Endodermal cell (in vitro differentiated cells): ENCODE results near the gene ADGRF5. TPM values are rescaled to one million over a fixed set of nuclear protein-coding genes. Genes with fewer than 3 reads are reported as not detected.

Experiments used
- DNase-seq: peaks from one replicate; pipeline ENCODE4 v3.0.0-alpha.2; 2017
- H3K27ac ChIP-seq: 2 replicates; pipeline ENCODE4 v1.5.1; 2013; ENCODE audit warnings: mild to moderate bottlenecking, low read depth, low read length, moderate library complexity
- H3K27me3 ChIP-seq: 2 replicates; pipeline ENCODE4 v1.6.1; 2013; ENCODE audit warnings: mild to moderate bottlenecking, low read length, moderate library complexity; ENCODE audit not compliant: insufficient read depth, control insufficient read depth, poor library complexity, severe bottlenecking
- H3K36me3 ChIP-seq: 2 replicates; pipeline ENCODE4 v1.7.0; 2013; ENCODE audit warnings: mild to moderate bottlenecking, low read length, moderate library complexity; ENCODE audit not compliant: control insufficient read depth, insufficient read depth
- H3K4me1 ChIP-seq: one replicate; pipeline ENCODE4 v1.7.0; 2013; ENCODE audit warnings: low read length; ENCODE audit not compliant: control insufficient read depth, insufficient read depth
- H3K4me3 ChIP-seq: 2 replicates; pipeline ENCODE4 v1.5.1; 2013; ENCODE audit warnings: mild to moderate bottlenecking, low read length, moderate library complexity
- H3K9ac ChIP-seq: 2 replicates; pipeline ENCODE4 v1.6.1; 2013; ENCODE audit warnings: mild to moderate bottlenecking, low read length, moderate library complexity; ENCODE audit not compliant: poor library complexity, severe bottlenecking; ENCODE audit errors: extremely low read depth
- H3K9me3 ChIP-seq: 2 replicates; pipeline ENCODE4 v1.6.1; 2013; ENCODE audit warnings: mild to moderate bottlenecking, low read length, moderate library complexity; ENCODE audit not compliant: control insufficient read depth
- H3K27ac Mint-ChIP-seq: 2 replicates; pipeline ENCODE4 v1.8.0; 2020; ENCODE audit warnings: mixed read lengths
- H3K27me3 Mint-ChIP-seq: 2 replicates; pipeline ENCODE4 v1.8.0; 2021; ENCODE audit warnings: mild to moderate bottlenecking, mixed read lengths; ENCODE audit not compliant: insufficient read depth
- H3K36me3 Mint-ChIP-seq: 2 replicates; pipeline ENCODE4 v1.8.0; 2020; ENCODE audit warnings: low read depth, mixed read lengths
- H3K4me1 Mint-ChIP-seq: 2 replicates; pipeline ENCODE4 v1.8.0; 2020; ENCODE audit warnings: mixed read lengths
- H3K4me3 Mint-ChIP-seq: 2 replicates; pipeline ENCODE4 v1.8.0; 2020; ENCODE audit warnings: mild to moderate bottlenecking, moderate library complexity, mixed read lengths
- H3K9me3 Mint-ChIP-seq: 2 replicates; pipeline ENCODE4 v1.8.0; 2020; ENCODE audit warnings: mild to moderate bottlenecking, mixed read lengths
- CTCF ChIP-seq: fragments of 200-600 bp; sonication (generic); conservative IDR thresholded peaks from 2 replicates; pipeline ENCODE4 v1.5.0; 2021; ENCODE audit warnings: antibody characterized with exemption, mild to moderate bottlenecking
- WGBS, 2 experiments: methylation state at CpG; one replicate each; pipeline versions ENCODE4 v1.1.5 to v1.1.7; 2013; ENCODE audit warnings: missing lambda C conversion rate in 2 of 2, mixed read lengths in 1 of 2; ENCODE audit not compliant: insufficient coverage in 1 of 2, insufficient read length in 1 of 2; 5-methylcytosine and 5-hydroxymethylcytosine counted together
- total RNA-seq, 2 donors: library from RNA; stranded (reverse); fragmentation: NEBNext Ultra II Directional in 1 of 2; extraction: Animal tissue kit (Norgen Biotek cat#: 25700) in 1 of 2; gene quantifications; 2 replicates in 1 of 2; 3 replicates in 1 of 2; pipeline ENCODE4 v1.2.1, GENCODE V29; 2021

ADGRF5 gene
- total RNA-seq, 2 donors from 2014 or later: not detected

- H3K4me1 ChIP-seq: no peaks in the 10 kb centered on the region
- no peaks in the 10 kb centered on the region for H3K36me3 Mint-ChIP-seq
- H3K9ac ChIP-seq: no peak overlapping the region
- no peak for TF ChIP-seq CTCF
- H3K27ac ChIP-seq: no peak overlapping the region
- no peak overlapping the region for H3K4me3 Mint-ChIP-seq
- no peaks in the 10 kb centered on the region for H3K9me3 ChIP-seq
- no peak overlapping the region for H3K4me3 ChIP-seq
- DNase-seq: no peak
- no peak overlapping the region for H3K27ac Mint-ChIP-seq
- no peaks in the 10 kb centered on the region for H3K36me3 ChIP-seq
- peaks cover 1% of the 10 kb centered on the region for H3K27me3 Mint-ChIP-seq
- WGBS, 2 experiments: 90 to 97% methylated on average over 2 to 4 of the region's 5 CpGs
- H3K4me1 Mint-ChIP-seq: peaks cover 2% of the 10 kb centered on the region
- H3K27me3 ChIP-seq: no peaks in the 10 kb centered on the region
- H3K9me3 Mint-ChIP-seq: no peaks in the 10 kb centered on the region
These were observed 40.0 kb upstream of the ADGRF5 start for GRCh38 chr6:46961711-46962110.

- H3K27ac Mint-ChIP-seq: no peak overlapping the region
- no peak overlapping the region for H3K27ac ChIP-seq
- H3K9me3 Mint-ChIP-seq: no peaks in the 10 kb centered on the region
- H3K36me3 Mint-ChIP-seq: no peaks in the 10 kb centered on the region
- peaks cover 1% of the 10 kb centered on the region for H3K27me3 Mint-ChIP-seq
- no peak overlapping the region for H3K4me3 ChIP-seq
- no peak for DNase-seq
- H3K9ac ChIP-seq: no peak overlapping the region
- no peak for TF ChIP-seq CTCF
- no peaks in the 10 kb centered on the region for H3K36me3 ChIP-seq
- H3K4me1 Mint-ChIP-seq: peaks cover 3% of the 10 kb centered on the region
- no peaks in the 10 kb centered on the region for H3K9me3 ChIP-seq
- no peaks in the 10 kb centered on the region for H3K4me1 ChIP-seq
- no peak overlapping the region for H3K4me3 Mint-ChIP-seq
- H3K27me3 ChIP-seq: no peaks in the 10 kb centered on the region
These were observed 39.5 kb upstream of the ADGRF5 start for GRCh38 chr6:46961232-46961631.

GRCh38 chr6:46959419-46959818 is 37.7 kb upstream of the ADGRF5 start:
- DNase-seq: no peak
- H3K9me3 Mint-ChIP-seq: no peaks in the 10 kb centered on the region
- no peak overlapping the region for H3K27ac ChIP-seq
- H3K4me3 ChIP-seq: no peak overlapping the region
- no peak for TF ChIP-seq CTCF
- H3K36me3 ChIP-seq: no peaks in the 10 kb centered on the region
- peaks cover 9% of the 10 kb centered on the region for H3K4me1 Mint-ChIP-seq
- H3K4me3 Mint-ChIP-seq: no peak overlapping the region
- no peak overlapping the region for H3K27ac Mint-ChIP-seq
- no peaks in the 10 kb centered on the region for H3K9me3 ChIP-seq
- H3K36me3 Mint-ChIP-seq: no peaks in the 10 kb centered on the region
- no peaks in the 10 kb centered on the region for H3K4me1 ChIP-seq
- H3K27me3 ChIP-seq: no peaks in the 10 kb centered on the region
- peaks cover 1% of the 10 kb centered on the region for H3K27me3 Mint-ChIP-seq
- no peak overlapping the region for H3K9ac ChIP-seq
